IMR-90 (cell line): ENCODE results near the gene POLR1E. TPM values are rescaled to one million over a fixed set of nuclear protein-coding genes. Genes with fewer than 3 reads are reported as not detected.

ENCODE experiments used
- ATAC-seq: fragments of 200-7000 bp; cut with Tn5 transposase; 2 replicates; pipeline ENCODE4 v1.9.1; 2020; ENCODE audit warnings: low read depth, mild to moderate bottlenecking, moderate library complexity
- BruUV-seq: library from RNA; stranded (reverse); fragments of 400-500 nt; replicated peaks from 2 replicates; lab custom pipeline; 2021; lab: Mats Ljungman, UMichigan
- CTCF ChIA-PET: fragments of 300-600 bp; formaldehyde crosslinking; extraction: SDS; loops from one replicate; lab custom pipeline; 2021; ENCODE audit warnings: antibody characterized with exemption; lab: Yijun Ruan, JAX
- POLR2A ChIA-PET: fragments of 300-600 bp; sonication (Branson Sonifier 250); formaldehyde crosslinking; loops from one replicate; lab custom pipeline; 2022; ENCODE audit warnings: antibody characterized with exemption; ENCODE audit not compliant: unreplicated experiment; lab: Charles Lee
- DNase-seq: peaks from one replicate; pipeline ENCODE4 v3.0.0; 2013
- H2AFZ ChIP-seq: replicated peaks from 2 replicates; pipeline ENCODE3; 2013; ENCODE audit warnings: low read length, mild to moderate bottlenecking; ENCODE audit not compliant: poor library complexity
- H2AK5ac ChIP-seq: 2 replicates; pipeline ENCODE4 v1.6.1; 2013; ENCODE audit warnings: low read depth, low read length, inconsistent platforms
- H2AK9ac ChIP-seq: replicated peaks from 2 replicates; pipeline ENCODE3; 2013; ENCODE audit warnings: mild to moderate bottlenecking, low read depth, low read length, moderate library complexity; ENCODE audit not compliant: poor library complexity
- H2BK120ac ChIP-seq: 2 replicates; pipeline ENCODE4 v1.6.1; 2013; ENCODE audit warnings: low read depth, low read length, inconsistent platforms
- H2BK15ac ChIP-seq: 3 replicates; pipeline ENCODE4 v1.6.1; 2013; ENCODE audit warnings: low read depth, low read length, inconsistent platforms
- H2BK20ac ChIP-seq: 2 replicates; pipeline ENCODE4 v1.6.1; 2013; ENCODE audit warnings: low read depth, mild to moderate bottlenecking, inconsistent platforms, low read length, moderate library complexity
- H2BK5ac ChIP-seq: 2 replicates; pipeline ENCODE4 v1.6.1; 2013; ENCODE audit warnings: mild to moderate bottlenecking, low read depth, low read length, inconsistent platforms; ENCODE audit not compliant: poor library complexity, severe bottlenecking
- H3K14ac ChIP-seq: replicated peaks from 2 replicates; pipeline ENCODE4 v1.6.1; 2013; ENCODE audit warnings: low read depth, low read length, inconsistent platforms
- H3K18ac ChIP-seq: 2 replicates; pipeline ENCODE4 v1.6.1; 2013; ENCODE audit warnings: low read depth, low read length, control low read depth
- H3K23ac ChIP-seq: 2 replicates; pipeline ENCODE4 v1.6.1; 2013; ENCODE audit warnings: low read depth, low read length, inconsistent platforms
- H3K27ac ChIP-seq: 2 replicates; pipeline ENCODE4 v1.5.1; 2013; ENCODE audit warnings: mild to moderate bottlenecking, control low read depth, low read length; ENCODE audit not compliant: insufficient read depth
- H3K27me3 ChIP-seq: 2 replicates; pipeline ENCODE4 v1.6.1; 2013; ENCODE audit warnings: low read length; ENCODE audit not compliant: control insufficient read depth, insufficient read depth
- H3K36me3 ChIP-seq: 2 replicates; pipeline ENCODE4 v1.6.1; 2013; ENCODE audit warnings: low read length, mixed read lengths; ENCODE audit not compliant: control insufficient read depth, insufficient read depth
- H3K4ac ChIP-seq: 2 replicates; pipeline ENCODE4 v1.6.1; 2013; ENCODE audit warnings: low read depth, low read length, inconsistent platforms
- H3K4me1 ChIP-seq: 2 replicates; pipeline ENCODE4 v1.6.1; 2013; ENCODE audit warnings: low read length, mixed read lengths; ENCODE audit not compliant: control insufficient read depth, insufficient read depth
- H3K4me2 ChIP-seq: 2 replicates; pipeline ENCODE4 v1.6.1; 2013; ENCODE audit warnings: low read depth, mild to moderate bottlenecking, control low read depth, low read length, moderate library complexity
- H3K4me3 ChIP-seq: 2 replicates; pipeline ENCODE4 v1.5.1; 2013; ENCODE audit warnings: low read depth, mild to moderate bottlenecking, control low read depth, low read length, moderate library complexity; ENCODE audit not compliant: insufficient read depth
- H3K56ac ChIP-seq: 2 replicates; pipeline ENCODE4 v1.6.1; 2013; ENCODE audit warnings: low read length, inconsistent platforms; ENCODE audit not compliant: insufficient read depth; ENCODE audit errors: extremely low read depth
- H3K79me1 ChIP-seq, 2 experiments: 2 replicates each; pipeline ENCODE4 v1.6.1; 2013; ENCODE audit warnings: low read length in 2 of 2, inconsistent platforms in 1 of 2, low read depth in 1 of 2
- H3K9ac ChIP-seq: 2 replicates; pipeline ENCODE4 v1.6.1; 2013; ENCODE audit warnings: low read depth, low read length, control low read depth
- H3K9me1 ChIP-seq: 2 replicates; pipeline ENCODE4 v1.6.1; 2013; ENCODE audit warnings: low read length, inconsistent platforms; ENCODE audit not compliant: insufficient read depth
- H3K9me3 ChIP-seq: 2 replicates; pipeline ENCODE4 v1.6.1; 2013; ENCODE audit warnings: low read length; ENCODE audit not compliant: control insufficient read depth, insufficient read depth
- H4K20me1 ChIP-seq: 2 replicates; pipeline ENCODE4 v1.6.1; 2013; ENCODE audit warnings: low read length, inconsistent platforms; ENCODE audit not compliant: insufficient read depth
- H4K5ac ChIP-seq: 2 replicates; pipeline ENCODE4 v1.6.1; 2013; ENCODE audit warnings: mild to moderate bottlenecking, low read depth, low read length, control low read depth
- H4K8ac ChIP-seq, 2 experiments: 2 replicates each; pipeline ENCODE4 v1.6.1; 2013; ENCODE audit warnings: low read depth in 2 of 2, low read length in 2 of 2, control low read depth in 1 of 2, inconsistent platforms in 1 of 2
- H4K91ac ChIP-seq: 2 replicates; pipeline ENCODE4 v1.6.1; 2013; ENCODE audit warnings: low read depth, low read length, inconsistent platforms; ENCODE audit not compliant: insufficient read depth
- CEBPB ChIP-seq: IDR thresholded peaks from 2 replicates; pipeline ENCODE4 v1.6.1; 2012; ENCODE audit warnings: low read depth, low read length, improper control_type of control experiment
- CHD1 ChIP-seq: IDR thresholded peaks from 2 replicates; pipeline ENCODE4 v1.6.1; 2012; ENCODE audit warnings: low read depth, low read length, improper control_type of control experiment
- MAFK ChIP-seq: IDR thresholded peaks from 2 replicates; pipeline ENCODE4 v1.6.1; 2012; ENCODE audit warnings: low read depth, low read length, improper control_type of control experiment
- MAZ ChIP-seq: IDR thresholded peaks from 2 replicates; pipeline ENCODE4 v1.6.1; 2012; ENCODE audit warnings: low read depth, mild to moderate bottlenecking, low read length, improper control_type of control experiment, moderate library complexity, borderline replicate concordance
- POLR2A ChIP-seq: IDR thresholded peaks from 2 replicates; pipeline ENCODE4 v1.6.1; 2012; ENCODE audit warnings: mild to moderate bottlenecking, low read depth, low read length
- WGBS, 2 experiments: methylation state at CpG; one replicate each; pipeline versions ENCODE4 v1.1.5 to v1.1.7; 2013; ENCODE audit warnings: missing lambda C conversion rate in 2 of 2; ENCODE audit not compliant: insufficient read length in 1 of 2; ENCODE audit errors: extremely low coverage in 2 of 2; 5-methylcytosine and 5-hydroxymethylcytosine counted together
- dilution Hi-C: fragments of 300-500 bp; cut with HindIII; formaldehyde crosslinking; loops from one replicate; pipeline ENCODE4 v1.14.3; 2018; ENCODE audit warnings: low sequenced_read_pairs; ENCODE audit not compliant: unreplicated experiment
- in situ Hi-C: fragments of 300-500 bp; cut with MboI; formaldehyde crosslinking; loops from 3 replicates; pipeline ENCODE4 v1.14.3; 2019; ENCODE audit warnings: low sequenced_read_pairs, inconsistent platforms, mixed read lengths
- intact Hi-C: fragments of 100-400 bp; cut with micrococcal nuclease; formaldehyde crosslinking; loops from 2 replicates; pipeline ENCODE4 v1.10.0; 2022
- polyA plus RNA-seq, 3 experiments: library from polyadenylated mRNA; depleted of rRNA; stranded (reverse); fragments of >200 nt; gene quantifications; 2 replicates each; pipeline ENCODE4 v1.2.3, GENCODE V29; 2012; ENCODE audit warnings: low replicate concordance in 1 of 3
- total RNA-seq: library from RNA; depleted of rRNA; stranded (reverse); fragments of >200 nt; gene quantifications from 2 replicates; pipeline ENCODE4 v1.2.3, GENCODE V29; 2012

POLR1E gene
- total and polyA plus RNA-seq, 2 of the 4 experiments (the other 2 are of a cell fraction) = 48.0 to 71.9 TPM

DNA sequence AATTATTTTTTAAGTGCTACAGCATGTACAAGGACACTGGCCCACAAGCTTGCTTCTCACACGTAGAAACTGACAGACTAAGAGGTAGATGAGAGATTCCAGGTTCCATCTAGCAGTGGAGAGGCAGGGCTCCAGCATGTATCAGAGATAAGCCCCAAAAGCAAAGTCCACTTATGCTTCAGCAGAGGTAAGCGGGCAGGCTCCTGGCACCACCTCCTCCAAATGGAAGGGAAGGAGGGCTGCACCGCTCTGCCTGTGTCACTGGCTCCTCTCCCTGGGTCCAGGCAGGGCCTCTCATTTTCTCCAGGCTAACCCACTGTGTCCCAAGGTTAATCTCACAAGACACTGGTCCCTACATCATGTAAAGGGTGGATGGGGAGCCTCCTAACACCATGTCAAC is 47.4 kb upstream of the POLR1E start:
- Histone ChIP-seq H3K9me3 (no peaks in the 10 kb centered on the region), H3K4me1 (peaks cover 9% of the 10 kb centered on the region), H2BK5ac (no peak overlapping the region), H3K23ac (no peak overlapping the region), H2BK120ac (no peak overlapping the region), H3K4ac (no peak overlapping the region), H3K79me1 (peaks cover 60 to 73% of the 10 kb centered on the region in 2 experiments), H3K4me2 (no peak overlapping the region), H3K9ac (no peak overlapping the region), H3K4me3 (no peak overlapping the region), H3K56ac (no peak overlapping the region), H2AK5ac (no peak overlapping the region), H4K20me1 (peaks cover 22% of the 10 kb centered on the region; the same call in 1 of the 2 replicates), H4K91ac (no peak overlapping the region), H3K9me1 (peaks cover 13% of the 10 kb centered on the region), H3K18ac (no peak overlapping the region), H3K27me3 (no peaks in the 10 kb centered on the region), H2BK20ac (no peak overlapping the region), H2AK9ac (no peak overlapping the region), H4K8ac (no peak overlapping the region), H3K14ac (no peak overlapping the region), H3K36me3 (peaks cover 65% of the 10 kb centered on the region), H3K27ac (no peak overlapping the region), H2BK15ac (no peak overlapping the region), H4K5ac (no peak overlapping the region), H2AFZ (no peak overlapping the region)
- dilution Hi-C loops = no loop called here
- TF ChIP-seq MAFK (no peak), MAZ (no peak), POLR2A (no peak), CHD1 (no peak), CEBPB (no peak)
- BruUV-seq = no TSS peak
- intact Hi-C loops = no loop called here
- 100% methylated on average over 1 of the region's 3 CpGs; no CpG with 5 or more reads in 1 of the 2 experiments for WGBS, 2 experiments
- ChIA-PET POLR2A (no interaction called here), CTCF (no interaction called here)
- DNase-seq = no peak
- in situ Hi-C loops = no loop called here
- no peak for ATAC-seq
